Stimulated activated effector memory CD8-positive, alpha-beta T cell treated with anti-CD3 and anti-CD28 coated beads, Interleukin-12 subunit alpha, Interleukin-12 subunit beta, amount 100 ng/mL, for 72 hours (primary cell): ENCODE measurements around the gene STON1.
A peak's percentile ranks its signal among the peaks of the same experiment; 100 is the strongest.

Experiments used
- ATAC-seq: fragments of 150-1000 bp; cut with Tn5 transposase; 2 replicates; pipeline ENCODE4 v1.10.0; 2021
- DNase-seq, 2 donors: peaks; one replicate each; pipeline ENCODE4 v3.0.0; 2021 to 2022; ENCODE audit warnings: low spot score in 2 of 2
- H3K27ac Mint-ChIP-seq: one replicate; pipeline ENCODE4 v1.8.0; 2022; ENCODE audit warnings: mild to moderate bottlenecking, mixed read lengths
- H3K36me3 Mint-ChIP-seq: one replicate; pipeline ENCODE4 v1.8.0; 2022; ENCODE audit warnings: mild to moderate bottlenecking, mixed read lengths
- H3K4me1 Mint-ChIP-seq: one replicate; pipeline ENCODE4 v1.8.0; 2022; ENCODE audit warnings: mixed read lengths
- H3K4me3 Mint-ChIP-seq: one replicate; pipeline ENCODE4 v1.8.0; 2022; ENCODE audit warnings: mild to moderate bottlenecking, mixed read lengths
- H3K9me3 Mint-ChIP-seq: one replicate; pipeline ENCODE4 v1.8.0; 2022; ENCODE audit warnings: mixed read lengths

Gene STON1

GRCh38 chr2:48530033-48530811, at the start of gene STON1:
Gene STON1 (plus strand): TSS chr2:48530154. CDS start chr2:48580634, 50,480 bp downstream.
- no peaks in the 10 kb centered on the region for H3K9me3 Mint-ChIP-seq
- peaks cover 8% of the 10 kb centered on the region for H3K4me1 Mint-ChIP-seq
- H3K4me3 Mint-ChIP-seq, result peak within 1 kb of the TSS; percentile 84
- H3K36me3 Mint-ChIP-seq, result no peaks in the 10 kb centered on the region
- peak within 1 kb of the TSS; percentile 90 for H3K27ac Mint-ChIP-seq
- ATAC-seq, result peak; percentile 75
- DNase-seq, result peak in 1 of 2 donors; percentile 55

- H3K27ac Mint-ChIP-seq, result no peak overlapping the region
- ATAC-seq (no peak), DNase-seq (no peak)
- peaks cover 79% of the 10 kb centered on the region for H3K36me3 Mint-ChIP-seq
- no peaks in the 10 kb centered on the region for H3K4me1 Mint-ChIP-seq
- H3K4me3 Mint-ChIP-seq, result no peak overlapping the region
- H3K9me3 Mint-ChIP-seq, result no peaks in the 10 kb centered on the region
These were observed 49.4 kb upstream of the STON1 start for GRCh38 chr2:48480526-48480925.

- Mint-ChIP-seq H3K36me3 (peaks cover 80% of the 10 kb centered on the region), H3K4me1 (no peaks in the 10 kb centered on the region), H3K4me3 (no peak overlapping the region), H3K27ac (no peak overlapping the region), H3K9me3 (no peaks in the 10 kb centered on the region)
- no peak for DNase-seq
- ATAC-seq, result no peak
These were observed 47.6 kb upstream of the STON1 start for GRCh38 chr2:48482313-48482712.

- H3K4me1 Mint-ChIP-seq, result no peaks in the 10 kb centered on the region
- no peak overlapping the region for H3K4me3 Mint-ChIP-seq
- peaks cover 80% of the 10 kb centered on the region for H3K36me3 Mint-ChIP-seq
- no peaks in the 10 kb centered on the region for H3K9me3 Mint-ChIP-seq
- DNase-seq (no peak), ATAC-seq (no peak)
- no peak overlapping the region for H3K27ac Mint-ChIP-seq
These were observed 47.2 kb upstream of the STON1 start for GRCh38 chr2:48482769-48483168.

- Mint-ChIP-seq H3K36me3 (peaks cover 84% of the 10 kb centered on the region), H3K9me3 (no peaks in the 10 kb centered on the region), H3K4me1 (no peaks in the 10 kb centered on the region), H3K27ac (no peak overlapping the region), H3K4me3 (no peak overlapping the region)
- DNase-seq (no peak), ATAC-seq (no peak)
These were observed 46.4 kb upstream of the STON1 start for GRCh38 chr2:48483506-48483905.

GRCh38 chr2:48483916-48484315, 46.0 kb upstream of the STON1 start:
- no peaks in the 10 kb centered on the region for H3K4me1 Mint-ChIP-seq
- H3K4me3 Mint-ChIP-seq, result no peak overlapping the region
- no peak for ATAC-seq
- H3K36me3 Mint-ChIP-seq, result peaks cover 88% of the 10 kb centered on the region
- DNase-seq, result no peak
- H3K9me3 Mint-ChIP-seq, result no peaks in the 10 kb centered on the region
- no peak overlapping the region for H3K27ac Mint-ChIP-seq

- no peak for ATAC-seq
- DNase-seq, result no peak
- H3K9me3 Mint-ChIP-seq, result no peaks in the 10 kb centered on the region
- H3K36me3 Mint-ChIP-seq, result peaks cover 94% of the 10 kb centered on the region
- no peaks in the 10 kb centered on the region for H3K4me1 Mint-ChIP-seq
- no peak overlapping the region for H3K27ac Mint-ChIP-seq
- no peak overlapping the region for H3K4me3 Mint-ChIP-seq
These were observed 41.4 kb upstream of the STON1 start for GRCh38 chr2:48488545-48488944.

GRCh38 chr2:48496849-48497248, 33.1 kb upstream of the STON1 start:
- no peaks in the 10 kb centered on the region for H3K9me3 Mint-ChIP-seq
- ATAC-seq (no peak), DNase-seq (no peak)
- no peak overlapping the region for H3K4me3 Mint-ChIP-seq
- no peak overlapping the region for H3K27ac Mint-ChIP-seq
- no peaks in the 10 kb centered on the region for H3K4me1 Mint-ChIP-seq
- peaks cover 96% of the 10 kb centered on the region for H3K36me3 Mint-ChIP-seq

- Mint-ChIP-seq H3K4me1 (peaks cover 15% of the 10 kb centered on the region), H3K36me3 (peaks cover 86% of the 10 kb centered on the region), H3K4me3 (no peak overlapping the region), H3K27ac (no peak overlapping the region), H3K9me3 (no peaks in the 10 kb centered on the region)
- ATAC-seq (no peak), DNase-seq (no peak)
These were observed 25.2 kb upstream of the STON1 start for GRCh38 chr2:48504647-48505327.

GRCh38 chr2:48507111-48507510, 22.8 kb upstream of the STON1 start:
- H3K4me3 Mint-ChIP-seq, result no peak overlapping the region
- H3K9me3 Mint-ChIP-seq, result no peaks in the 10 kb centered on the region
- H3K4me1 Mint-ChIP-seq, result peaks cover 21% of the 10 kb centered on the region
- DNase-seq (no peak), ATAC-seq (no peak)
- H3K27ac Mint-ChIP-seq, result no peak overlapping the region
- H3K36me3 Mint-ChIP-seq, result peaks cover 86% of the 10 kb centered on the region

GRCh38 chr2:48508461-48509124, 21.4 kb upstream of the STON1 start:
- H3K9me3 Mint-ChIP-seq, result no peaks in the 10 kb centered on the region
- ATAC-seq, result no peak
- no peak overlapping the region for H3K4me3 Mint-ChIP-seq
- no peak for DNase-seq
- peaks cover 21% of the 10 kb centered on the region for H3K4me1 Mint-ChIP-seq
- peaks cover 87% of the 10 kb centered on the region for H3K36me3 Mint-ChIP-seq
- peak overlapping the region; percentile 78 for H3K27ac Mint-ChIP-seq

- no peak overlapping the region for H3K4me3 Mint-ChIP-seq
- DNase-seq (no peak), ATAC-seq (no peak)
- H3K9me3 Mint-ChIP-seq, result no peaks in the 10 kb centered on the region
- no peak overlapping the region for H3K27ac Mint-ChIP-seq
- H3K4me1 Mint-ChIP-seq, result peaks cover 21% of the 10 kb centered on the region
- peaks cover 92% of the 10 kb centered on the region for H3K36me3 Mint-ChIP-seq
These were observed 19.6 kb upstream of the STON1 start for GRCh38 chr2:48510329-48510728.

GRCh38 chr2:48511849-48512470, 18.0 kb upstream of the STON1 start:
- ATAC-seq, result no peak
- Mint-ChIP-seq H3K27ac (no peak overlapping the region), H3K9me3 (no peaks in the 10 kb centered on the region), H3K36me3 (peaks cover 98% of the 10 kb centered on the region), H3K4me3 (no peak overlapping the region), H3K4me1 (peaks cover 21% of the 10 kb centered on the region)
- DNase-seq, result no peak

- H3K4me1 Mint-ChIP-seq, result peaks cover 21% of the 10 kb centered on the region
- peaks cover 98% of the 10 kb centered on the region for H3K36me3 Mint-ChIP-seq
- no peak for ATAC-seq
- H3K9me3 Mint-ChIP-seq, result no peaks in the 10 kb centered on the region
- H3K27ac Mint-ChIP-seq, result no peak overlapping the region
- DNase-seq, result no peak
- H3K4me3 Mint-ChIP-seq, result no peak overlapping the region
These were observed 17.4 kb upstream of the STON1 start for GRCh38 chr2:48512571-48512970.

- peaks cover 98% of the 10 kb centered on the region for H3K36me3 Mint-ChIP-seq
- no peak for ATAC-seq
These were observed 15.5 kb upstream of the STON1 start for GRCh38 chr2:48514348-48515003.

More at GRCh38 chr2:48514348-48515003, 15.5 kb upstream of the STON1 start:
- Mint-ChIP-seq H3K4me1 (peaks cover 6% of the 10 kb centered on the region), H3K27ac (no peak overlapping the region), H3K9me3 (no peaks in the 10 kb centered on the region), H3K4me3 (no peak overlapping the region)
- DNase-seq, result no peak
